Measurements from ENCODE around the gene COL1A1. TPM values are rescaled to one million over a fixed set of nuclear protein-coding genes. Genes with fewer than 3 reads are reported as not detected.

The COL1A1 gene
- total RNA-seq, 2 experiments from 2014 or later, result 0.95 to 1.7 TPM

DNA sequence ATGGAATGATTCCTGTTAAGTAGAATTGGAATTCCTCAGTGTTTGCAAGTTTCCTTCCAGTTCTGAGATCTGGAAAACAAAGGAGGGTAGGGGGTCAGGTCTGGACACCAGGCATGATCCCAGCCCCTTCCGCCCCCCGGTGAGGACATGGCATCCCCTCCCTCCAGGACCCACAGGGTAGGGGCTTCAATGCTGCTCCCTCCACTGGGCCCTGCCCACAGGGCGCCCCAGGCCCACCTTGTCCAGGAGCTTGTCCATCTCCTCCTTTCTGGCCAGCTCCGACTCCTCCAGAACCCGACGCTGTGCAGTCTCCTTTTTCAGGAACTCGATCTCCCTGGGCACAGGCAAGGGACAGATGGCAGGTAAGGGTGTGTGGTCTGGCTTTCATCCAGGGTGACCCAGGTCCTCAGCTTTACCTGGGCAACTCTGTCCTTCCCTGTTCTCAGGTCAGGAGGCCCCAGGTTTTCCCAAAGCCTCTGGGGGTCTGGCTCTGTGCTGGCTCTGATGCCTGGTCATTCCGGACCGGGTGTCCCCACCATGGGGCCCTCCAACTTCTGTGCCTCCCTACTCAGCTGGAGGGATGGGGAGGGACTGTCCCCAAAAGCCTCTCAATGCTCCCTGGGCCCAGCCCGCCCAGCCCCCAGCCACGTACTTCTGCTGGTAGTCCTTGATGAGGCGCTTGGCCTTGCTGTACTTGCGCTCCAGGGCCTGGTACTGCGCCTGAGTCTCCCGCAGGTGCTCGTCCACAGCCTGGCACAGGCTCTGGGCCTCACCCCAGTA, 65.9 kb downstream of the COL1A1 start:
- no peak for DNase-seq
- Mint-ChIP-seq H3K36me3 (ENCODE audit: low read depth) (peaks cover 52% of the 10 kb centered on the region), H3K4me1 (ENCODE audit: low read depth) (peaks cover 24% of the 10 kb centered on the region), H3K27me3 (ENCODE audit: low read depth) (peaks cover 4% of the 10 kb centered on the region), H3K27ac (no peak overlapping the region), H3K9me3 (no peaks in the 10 kb centered on the region), H3K4me3 (no peak overlapping the region)
- CTCF ChIA-PET, result interaction anchor here (1.3 to 2.0 kb wide), 3 partner anchors 19 to 65 kb away, joined by 3 to 6 read pairs (median 6); no protein-coding TSS in a partner anchor
- intact Hi-C loops (cut with micrococcal nuclease), result no loop called here

GRCh38 chr17:50134206-50135110, 67.0 kb downstream of the COL1A1 start:
- H3K36me3 Mint-ChIP-seq (ENCODE audit: low read depth), result peaks cover 42% of the 10 kb centered on the region
- no peak overlapping the region for H3K4me3 Mint-ChIP-seq
- DNase-seq, result no peak
- no peak overlapping the region for H3K27ac Mint-ChIP-seq
- H3K4me1 Mint-ChIP-seq (ENCODE audit: low read depth), result peaks cover 17% of the 10 kb centered on the region
- CTCF ChIA-PET, result interaction anchor here (1.4 kb wide), 1 partner anchor 28 kb away, joined by 6 read pairs; no protein-coding TSS in a partner anchor
- H3K27me3 Mint-ChIP-seq (ENCODE audit: low read depth), result peaks cover 4% of the 10 kb centered on the region
- intact Hi-C loops (cut with micrococcal nuclease), result no loop called here
- H3K9me3 Mint-ChIP-seq, result no peaks in the 10 kb centered on the region

DNA sequence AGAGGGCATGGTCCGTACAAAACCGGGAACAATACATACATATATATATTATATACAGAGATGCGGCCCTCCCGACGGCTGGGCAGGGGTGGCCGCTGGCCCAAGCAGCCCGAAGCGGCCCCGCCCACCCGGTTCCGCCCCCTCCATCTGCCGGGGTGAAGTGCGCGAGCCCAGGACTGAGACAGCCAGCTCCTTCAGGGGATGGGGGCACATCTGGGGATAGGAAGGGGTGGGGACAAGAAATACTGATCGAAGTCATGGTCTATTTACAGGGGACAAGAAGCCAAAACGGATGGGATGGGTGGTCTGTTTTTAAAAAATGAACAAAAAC, 67.7 kb downstream of the COL1A1 start:
- no peak overlapping the region for H3K27ac Mint-ChIP-seq
- H3K36me3 Mint-ChIP-seq (ENCODE audit: low read depth), result peaks cover 38% of the 10 kb centered on the region
- DNase-seq, result no peak
- H3K27me3 Mint-ChIP-seq (ENCODE audit: low read depth), result peaks cover 7% of the 10 kb centered on the region
- no peak overlapping the region for H3K4me3 Mint-ChIP-seq
- H3K4me1 Mint-ChIP-seq (ENCODE audit: low read depth), result peaks cover 21% of the 10 kb centered on the region
- no peaks in the 10 kb centered on the region for H3K9me3 Mint-ChIP-seq
- CTCF ChIA-PET, result no interaction called here
- intact Hi-C loops (cut with micrococcal nuclease), result no loop called here

Other genes with a start within 250 kb of the COL1A1 start
- gene DLX4, start 232.4 kb downstream of the COL1A1 start, total RNA-seq, result under 1 TPM; 0.67 to 0.81 TPM
- gene DLX3, start 206.4 kb downstream of the COL1A1 start, total RNA-seq, result not detected
- 10 to 100 TPM; 17.9 to 19.3 TPM for gene ITGA3, start 145.5 kb downstream of the COL1A1 start, total RNA-seq
- 10 to 100 TPM; 10.5 to 11.1 TPM for gene PDK2, start 106.3 kb downstream of the COL1A1 start, total RNA-seq
- 1 to 10 TPM; 1.1 to 1.3 TPM for gene SAMD14, start 71.5 kb downstream of the COL1A1 start, total RNA-seq
- gene PPP1R9B, start 51.0 kb downstream of the COL1A1 start, total RNA-seq, result 10 to 100 TPM; 67.7 TPM
- gene SGCA, start 35.6 kb downstream of the COL1A1 start, total RNA-seq, result under 1 TPM in 1 of 2 experiments, not detected in 1; 0.14 TPM
- gene TMEM92, start 72.8 kb upstream of the COL1A1 start, total RNA-seq, result not detected
- 10 to 100 TPM; 21.1 to 21.8 TPM for gene XYLT2, start 144.5 kb upstream of the COL1A1 start, total RNA-seq
- 10 to 100 TPM; 55.1 to 58.2 TPM for gene MRPL27, start 171.6 kb upstream of the COL1A1 start, total RNA-seq
- gene EME1, start 171.6 kb upstream of the COL1A1 start, total RNA-seq, result 10 to 100 TPM; 68.9 to 69.8 TPM
- 10 to 100 TPM; 48.1 to 50.1 TPM for gene LRRC59, start 195.9 kb upstream of the COL1A1 start, total RNA-seq
- 10 to 100 TPM; 19.7 to 20.7 TPM for gene ACSF2, start 224.6 kb upstream of the COL1A1 start, total RNA-seq

Measured in activated naive CD4-positive, alpha-beta T cell treated with anti-CD3 and anti-CD28 coated beads for 36 hours (primary cell).